ENCODE results near the gene HDC. TPM values are rescaled to one million over a fixed set of nuclear protein-coding genes. Genes with fewer than 3 reads are reported as not detected.

HDC gene
- total RNA-seq, 1 donor from 2014 or later, result not detected

DNA sequence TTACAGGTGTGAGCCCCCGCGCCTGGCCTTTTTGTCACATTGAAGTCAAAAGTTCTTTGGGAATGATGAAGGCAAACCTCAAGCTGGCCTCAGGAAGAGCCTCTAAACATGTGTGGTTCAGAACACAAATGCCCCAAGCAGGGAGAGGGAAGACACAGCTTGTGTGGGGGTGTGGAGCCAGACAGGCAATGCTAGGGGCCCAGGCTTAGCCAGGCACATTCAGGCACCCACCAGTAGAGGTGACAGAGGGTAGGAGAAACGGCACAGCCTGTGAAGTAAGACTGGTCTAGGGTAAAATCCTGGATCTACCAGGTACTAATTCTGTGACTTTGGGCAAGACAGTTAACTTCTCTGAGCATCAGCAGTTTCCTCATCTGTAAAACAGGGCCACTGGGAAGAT lies 3.5 kb downstream of the HDC start:
- Mint-ChIP-seq H3K36me3 (no peaks in the 10 kb centered on the region), H3K9me3 (no peaks in the 10 kb centered on the region), H3K4me1 (no peaks in the 10 kb centered on the region), H3K27me3 (ENCODE audit: low read depth) (peaks cover 21% of the 10 kb centered on the region), H3K27ac (no peak overlapping the region), H3K4me3 (no peak overlapping the region)
- no peak for DNase-seq (ENCODE audit: low spot score in 2 of 2, unreplicated experiment in 2 of 2)
- TF ChIP-seq CTCF (IDR thresholded peaks at IDR 0.05; ENCODE audit: unreplicated experiment), result no peak

GRCh38 chr15:50260969-50261496 lies 4.5 kb downstream of the HDC start:
- no peaks in the 10 kb centered on the region for H3K9me3 Mint-ChIP-seq
- TF ChIP-seq CTCF (IDR thresholded peaks at IDR 0.05; ENCODE audit: unreplicated experiment), result no peak
- H3K27ac Mint-ChIP-seq, result no peak overlapping the region
- H3K4me3 Mint-ChIP-seq, result no peak overlapping the region
- peaks cover 20% of the 10 kb centered on the region for H3K27me3 Mint-ChIP-seq (ENCODE audit: low read depth)
- no peaks in the 10 kb centered on the region for H3K4me1 Mint-ChIP-seq
- H3K36me3 Mint-ChIP-seq, result no peaks in the 10 kb centered on the region
- DNase-seq (ENCODE audit: low spot score in 2 of 2, unreplicated experiment in 2 of 2), result no peak

- Mint-ChIP-seq H3K36me3 (no peaks in the 10 kb centered on the region), H3K4me3 (no peak overlapping the region), H3K27ac (no peak overlapping the region), H3K4me1 (no peaks in the 10 kb centered on the region), H3K27me3 (ENCODE audit: low read depth) (peaks cover 18% of the 10 kb centered on the region), H3K9me3 (no peaks in the 10 kb centered on the region)
- TF ChIP-seq CTCF (IDR thresholded peaks at IDR 0.05; ENCODE audit: unreplicated experiment), result no peak
- no peak for DNase-seq (ENCODE audit: low spot score in 2 of 2, unreplicated experiment in 2 of 2)
Observed at GRCh38 chr15:50259276-50259675, 6.2 kb downstream of the HDC start.

- no peak for TF ChIP-seq CTCF (IDR thresholded peaks at IDR 0.05; ENCODE audit: unreplicated experiment)
- H3K27ac Mint-ChIP-seq, result no peak overlapping the region
- DNase-seq (ENCODE audit: low spot score in 2 of 2, unreplicated experiment in 2 of 2), result no peak
- H3K27me3 Mint-ChIP-seq (ENCODE audit: low read depth), result peaks cover 16% of the 10 kb centered on the region
- H3K4me1 Mint-ChIP-seq, result no peaks in the 10 kb centered on the region
- no peaks in the 10 kb centered on the region for H3K36me3 Mint-ChIP-seq
- no peak overlapping the region for H3K4me3 Mint-ChIP-seq
- H3K9me3 Mint-ChIP-seq, result no peaks in the 10 kb centered on the region
Observed at GRCh38 chr15:50257924-50258323, 7.6 kb downstream of the HDC start.

DNA sequence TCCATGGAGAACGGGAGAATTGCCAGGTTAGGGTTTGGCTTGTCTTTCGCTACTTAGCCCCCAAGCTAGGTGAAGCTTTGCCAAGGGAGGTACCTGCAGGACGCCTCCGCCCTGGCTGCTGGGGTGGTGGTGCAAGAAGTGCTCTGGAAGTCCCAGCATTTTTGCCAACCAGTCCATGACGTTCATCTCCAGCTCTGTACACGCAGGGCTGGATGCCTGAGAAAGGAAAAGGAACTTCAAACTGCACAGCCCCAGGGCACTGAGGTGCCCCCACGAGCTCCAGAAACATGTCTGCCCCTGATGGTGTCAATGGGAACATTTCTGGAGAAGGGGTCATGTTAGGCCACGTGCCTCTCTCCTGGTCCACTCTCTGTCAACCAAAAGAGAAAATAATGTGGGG lies 8.2 kb downstream of the HDC start:
- Mint-ChIP-seq H3K27me3 (ENCODE audit: low read depth) (peaks cover 13% of the 10 kb centered on the region), H3K4me3 (no peak overlapping the region), H3K27ac (no peak overlapping the region), H3K36me3 (no peaks in the 10 kb centered on the region), H3K4me1 (no peaks in the 10 kb centered on the region), H3K9me3 (no peaks in the 10 kb centered on the region)
- no peak for TF ChIP-seq CTCF (IDR thresholded peaks at IDR 0.05; ENCODE audit: unreplicated experiment)
- no peak for DNase-seq (ENCODE audit: low spot score in 2 of 2, unreplicated experiment in 2 of 2)

Measured in mesothelial cell of epicardium (in vitro differentiated cells).